LNCAP (cell line): Measurements from ENCODE around the gene SLPI.

Experiments
- CTCF ChIP-seq: fragments of 450-650 bp; IDR thresholded peaks from 2 replicates; pipeline ENCODE4 v1.5.1; 2017; ENCODE audit warnings: mild to moderate bottlenecking

Gene SLPI

GRCh38 chr20:45229264-45230056 lies 24.9 kb downstream of the SLPI start:
- TF ChIP-seq CTCF = peak; percentile 50; the same call in 1 of the 2 replicates

DNA sequence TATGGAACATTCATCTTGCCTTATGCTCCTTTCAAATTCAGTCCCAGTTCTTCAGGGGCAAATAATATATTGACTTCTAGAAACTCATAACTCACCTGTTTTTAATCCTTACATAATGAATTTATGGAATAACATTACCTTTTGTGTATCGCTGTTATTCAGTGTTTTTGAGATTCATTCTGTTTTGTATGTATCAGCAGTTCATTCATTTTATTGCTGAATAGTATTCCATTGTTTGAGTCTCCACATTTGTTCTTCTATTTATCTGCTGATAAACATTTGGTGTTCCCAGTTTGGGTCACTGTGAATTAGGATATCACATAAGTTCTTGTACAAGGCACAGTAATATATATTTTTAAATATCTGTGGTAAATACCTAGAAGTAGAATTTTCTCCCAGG lies 28.1 kb downstream of the SLPI start:
- TF ChIP-seq CTCF = no peak

DNA sequence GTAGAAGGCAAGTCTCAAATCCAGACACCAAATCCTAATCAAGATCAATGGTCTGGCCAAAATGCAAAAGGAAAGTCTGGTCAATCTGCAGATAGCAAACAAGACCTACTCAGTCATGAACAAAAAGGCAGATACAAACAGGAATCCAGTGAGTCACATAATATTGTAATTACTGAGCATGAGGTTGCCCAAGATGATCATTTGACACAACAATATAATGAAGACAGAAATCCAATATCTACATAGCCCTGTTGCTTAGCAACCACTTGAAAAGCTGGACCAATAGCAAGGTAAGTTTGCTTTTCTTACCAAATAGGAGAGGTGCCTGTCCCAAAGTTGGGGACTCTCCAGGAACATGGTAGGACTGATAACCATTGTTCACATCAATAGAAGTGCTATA lies 31.2 kb downstream of the SLPI start:
- no peak for TF ChIP-seq CTCF

GRCh38 chr20:45221076-45221475 lies 33.3 kb downstream of the SLPI start, which contains the start of gene SEMG2:
Gene SEMG2, plus strand, starts transcription at chr20:45221373. Its CDS starts 17 bp downstream, at chr20:45221390.
- TF ChIP-seq CTCF = no peak

- TF ChIP-seq CTCF = no peak
These were observed 35.7 kb downstream of the SLPI start for GRCh38 chr20:45218636-45219035.

DNA sequence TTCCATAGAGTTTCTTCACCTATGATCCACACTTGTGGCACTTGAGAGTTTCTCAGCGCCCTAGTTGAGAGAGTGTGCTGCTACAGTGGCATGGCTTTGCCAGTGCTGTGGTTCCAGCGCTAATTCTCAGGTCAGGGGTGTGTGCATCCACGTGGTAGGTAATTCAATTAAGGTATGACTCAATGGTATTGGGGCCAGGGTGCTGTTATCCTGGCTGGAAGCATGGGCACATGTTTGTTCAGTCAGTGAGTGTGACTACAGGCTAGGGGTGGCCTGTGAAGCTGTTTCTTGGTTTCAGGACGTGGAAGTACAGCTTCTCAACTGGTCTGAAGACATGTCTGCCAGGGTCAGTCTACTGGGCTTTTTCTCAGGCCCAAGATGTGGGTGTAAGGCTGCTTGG lies 36.2 kb downstream of the SLPI start:
- no peak for TF ChIP-seq CTCF

DNA sequence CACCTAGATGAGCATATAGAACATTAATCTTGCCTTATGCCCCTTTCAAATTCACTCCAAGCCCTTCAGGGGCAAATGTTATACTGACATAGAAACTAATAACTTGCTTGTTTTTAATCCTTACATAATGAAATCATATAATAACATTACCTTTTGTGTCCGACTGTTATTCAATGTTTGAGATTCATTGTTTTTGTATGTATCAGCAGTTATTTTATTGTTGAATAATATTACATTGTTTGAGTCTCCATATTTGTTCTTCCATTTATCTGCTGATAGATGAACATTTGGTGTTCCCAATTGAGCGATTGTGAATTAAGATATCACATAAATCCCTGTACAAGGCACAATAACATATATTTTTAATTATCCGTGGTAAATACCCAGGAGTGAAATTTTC lies 41.5 kb downstream of the SLPI start:
- TF ChIP-seq CTCF = no peak
